Stimulated activated CD8-positive, alpha-beta memory T cell treated with anti-CD3 and anti-CD28 coated beads, Interleukin-12 subunit alpha, Interleukin-12 subunit beta, amount 100 ng/mL, for 4 hours (primary cell): Measurements from ENCODE around the gene PPIA.
"Not testable (repeated sequence)": the region's sequence is repeated elsewhere in the genome, so short reads cannot be mapped to it uniquely, and the experiment has no call there.

Experiments
- DNase-seq: peaks from one replicate; pipeline ENCODE4 v3.0.0-alpha.2; 2020; ENCODE audit warnings: low read depth

PPIA gene

GRCh38 chr7:44827567-44827966, 31.1 kb downstream of the PPIA start:
- DNase-seq = no peak

- DNase-seq = no peak
These were observed 42.3 kb downstream of the PPIA start for GRCh38 chr7:44838751-44839150.

GRCh38 chr7:44842675-44843074, 46.2 kb downstream of the PPIA start:
- DNase-seq = not testable (repeated sequence)

- not testable (repeated sequence) for DNase-seq
These were observed 47.0 kb downstream of the PPIA start for GRCh38 chr7:44843440-44843839.

GRCh38 chr7:44845451-44845850, 49.0 kb downstream of the PPIA start:
- DNase-seq = no peak

GRCh38 chr7:44846390-44846789, 49.9 kb downstream of the PPIA start:
- DNase-seq = not testable (repeated sequence)

- no peak for DNase-seq
These were observed 50.5 kb downstream of the PPIA start for GRCh38 chr7:44846816-44847508.

- DNase-seq = peak; percentile 77
These were observed 51.0 kb downstream of the PPIA start for GRCh38 chr7:44847509-44847919.

GRCh38 chr7:44847920-44848634, 51.6 kb downstream of the PPIA start, which contains the start of gene H2AZ2:
H2AZ2 (minus strand) TSS chr7:44848087; CDS start chr7:44847971, 116 bp downstream.
- peak; percentile 100 for DNase-seq

GRCh38 chr7:44849259-44849884, 52.9 kb downstream of the PPIA start:
- DNase-seq = no peak

GRCh38 chr7:44849885-44850544, 53.5 kb downstream of the PPIA start:
- DNase-seq = no peak

GRCh38 chr7:44852590-44852989, 56.1 kb downstream of the PPIA start:
- DNase-seq = no peak
